ENCODE results near the gene MYO3B. TPM values are rescaled to one million over a fixed set of nuclear protein-coding genes. Genes with fewer than 3 reads are reported as not detected.

Gene MYO3B
- total RNA-seq, 1 experiment from 2014 or later: 0.50 TPM

- H3K4me3 Mint-ChIP-seq: no peak overlapping the region
- peaks cover 5% of the 10 kb centered on the region for H3K9me3 Mint-ChIP-seq
- DNase-seq (ENCODE audit: low spot score): no peak
- no peak overlapping the region for H3K27ac Mint-ChIP-seq
- H3K4me1 Mint-ChIP-seq: peaks cover 28% of the 10 kb centered on the region
- no peaks in the 10 kb centered on the region for H3K27me3 Mint-ChIP-seq (ENCODE audit: low read depth)
- no peak for ATAC-seq
- CTCF ChIA-PET: interaction anchor here (1.2 kb wide), 1 partner anchor 710 kb away, joined by 3 read pairs; no protein-coding TSS in a partner anchor
- H3K36me3 Mint-ChIP-seq: no peaks in the 10 kb centered on the region
- no peak for TF ChIP-seq NFATC4 (CRISPR knock-in tag; IDR thresholded peaks at IDR 0.05)
- TF ChIP-seq SOX15 (CRISPR knock-in tag; IDR thresholded peaks at IDR 0.05): no peak
- TF ChIP-seq ETV6 (CRISPR knock-in tag; IDR thresholded peaks at IDR 0.05): no peak
- no peak for TF ChIP-seq ATF1 (CRISPR knock-in tag; IDR thresholded peaks at IDR 0.05)
- no peak for TF ChIP-seq NR3C1 (CRISPR knock-in tag; conservative IDR thresholded peaks at IDR 0.05; ENCODE audit: low read depth)
- TF ChIP-seq ZNF232 (CRISPR knock-in tag; IDR thresholded peaks at IDR 0.05): no peak
- TF ChIP-seq AFF4 (CRISPR knock-in tag; IDR thresholded peaks at IDR 0.05; ENCODE audit: borderline replicate concordance): no peak
- TF ChIP-seq ZBTB43 (CRISPR knock-in tag; IDR thresholded peaks at IDR 0.05): no peak
- no peak for TF ChIP-seq MYBL2 (CRISPR knock-in tag; IDR thresholded peaks at IDR 0.05)
- no peak for TF ChIP-seq PRDM15 (CRISPR knock-in tag; IDR thresholded peaks at IDR 0.05)
- no peak for TF ChIP-seq ZNF317 (CRISPR knock-in tag; IDR thresholded peaks at IDR 0.05; ENCODE audit: borderline replicate concordance, low read depth)
- no peak for TF ChIP-seq CTCF (IDR thresholded peaks at IDR 0.05)
- TF ChIP-seq ZNF138 (CRISPR knock-in tag; conservative IDR thresholded peaks at IDR 0.05): no peak
- no peak for TF ChIP-seq HMGXB4 (CRISPR knock-in tag; IDR thresholded peaks at IDR 0.05)
- POLR2A ChIA-PET: interaction anchor here (0.6 kb wide), 1 partner anchor 15 kb away, joined by 6 read pairs; no protein-coding TSS in a partner anchor
Measured at GRCh38 chr2:170163411-170164065, 14.4 kb upstream of the MYO3B start.

Data from WTC11 (cell line).